Cardiac fibroblast (primary cell): Measurements from ENCODE around the gene KCNC1.

Source experiments
- DNase-seq, 2 donors: peaks; one replicate each; pipeline versions ENCODE4 v3.0.0 to v3.0.0-alpha.2; 2010; ENCODE audit warnings: low read depth in 2 of 2
- H3K4me3 ChIP-seq, 2 donors: replicated peaks in 1 of 2; 1 replicate in 1 of 2; 2 replicates in 1 of 2; pipeline ENCODE4 v1.5.1; 2011; ENCODE audit warnings: low read depth in 2 of 2, low read length in 2 of 2, mild to moderate bottlenecking in 2 of 2, moderate library complexity in 1 of 2
- TF ChIP-seq, protein P1 (sequence below): IDR thresholded peaks from one replicate; pipeline ENCODE4 v1.5.1; 2011; ENCODE audit warnings: low read depth, mild to moderate bottlenecking, low read length, inconsistent platforms

Gene KCNC1

DNA sequence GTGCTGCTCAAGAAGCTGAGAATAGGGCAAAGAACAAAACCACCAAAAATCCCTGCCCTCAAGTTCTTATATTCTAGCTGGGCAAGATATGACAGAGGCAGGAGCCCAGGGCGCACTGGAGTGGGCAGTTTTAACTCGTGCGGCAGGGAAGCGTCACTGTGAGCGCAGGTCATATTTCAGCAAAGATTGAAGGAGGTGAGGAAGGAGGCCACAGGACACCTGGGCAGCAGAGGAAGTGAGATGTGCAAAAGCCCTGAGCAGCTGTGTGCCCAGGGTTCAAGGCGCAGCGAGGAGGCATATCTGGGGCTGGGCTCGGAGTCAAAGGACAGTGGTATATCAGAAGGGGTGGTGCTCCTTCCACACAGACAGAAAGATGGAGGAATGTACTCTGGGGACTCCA lies 13.5 kb downstream of the KCNC1 start:
- H3K4me3 ChIP-seq, result no peak overlapping the region
- TF ChIP-seq, protein P1, sequence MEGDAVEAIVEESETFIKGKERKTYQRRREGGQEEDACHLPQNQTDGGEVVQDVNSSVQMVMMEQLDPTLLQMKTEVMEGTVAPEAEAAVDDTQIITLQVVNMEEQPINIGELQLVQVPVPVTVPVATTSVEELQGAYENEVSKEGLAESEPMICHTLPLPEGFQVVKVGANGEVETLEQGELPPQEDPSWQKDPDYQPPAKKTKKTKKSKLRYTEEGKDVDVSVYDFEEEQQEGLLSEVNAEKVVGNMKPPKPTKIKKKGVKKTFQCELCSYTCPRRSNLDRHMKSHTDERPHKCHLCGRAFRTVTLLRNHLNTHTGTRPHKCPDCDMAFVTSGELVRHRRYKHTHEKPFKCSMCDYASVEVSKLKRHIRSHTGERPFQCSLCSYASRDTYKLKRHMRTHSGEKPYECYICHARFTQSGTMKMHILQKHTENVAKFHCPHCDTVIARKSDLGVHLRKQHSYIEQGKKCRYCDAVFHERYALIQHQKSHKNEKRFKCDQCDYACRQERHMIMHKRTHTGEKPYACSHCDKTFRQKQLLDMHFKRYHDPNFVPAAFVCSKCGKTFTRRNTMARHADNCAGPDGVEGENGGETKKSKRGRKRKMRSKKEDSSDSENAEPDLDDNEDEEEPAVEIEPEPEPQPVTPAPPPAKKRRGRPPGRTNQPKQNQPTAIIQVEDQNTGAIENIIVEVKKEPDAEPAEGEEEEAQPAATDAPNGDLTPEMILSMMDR, result no peak
- DNase-seq, result no peak

GRCh38 chr11:17748761-17749721 lies 14.5 kb downstream of the KCNC1 start:
- H3K4me3 ChIP-seq, result no peak overlapping the region
- TF ChIP-seq, protein P1, result no peak

DNA sequence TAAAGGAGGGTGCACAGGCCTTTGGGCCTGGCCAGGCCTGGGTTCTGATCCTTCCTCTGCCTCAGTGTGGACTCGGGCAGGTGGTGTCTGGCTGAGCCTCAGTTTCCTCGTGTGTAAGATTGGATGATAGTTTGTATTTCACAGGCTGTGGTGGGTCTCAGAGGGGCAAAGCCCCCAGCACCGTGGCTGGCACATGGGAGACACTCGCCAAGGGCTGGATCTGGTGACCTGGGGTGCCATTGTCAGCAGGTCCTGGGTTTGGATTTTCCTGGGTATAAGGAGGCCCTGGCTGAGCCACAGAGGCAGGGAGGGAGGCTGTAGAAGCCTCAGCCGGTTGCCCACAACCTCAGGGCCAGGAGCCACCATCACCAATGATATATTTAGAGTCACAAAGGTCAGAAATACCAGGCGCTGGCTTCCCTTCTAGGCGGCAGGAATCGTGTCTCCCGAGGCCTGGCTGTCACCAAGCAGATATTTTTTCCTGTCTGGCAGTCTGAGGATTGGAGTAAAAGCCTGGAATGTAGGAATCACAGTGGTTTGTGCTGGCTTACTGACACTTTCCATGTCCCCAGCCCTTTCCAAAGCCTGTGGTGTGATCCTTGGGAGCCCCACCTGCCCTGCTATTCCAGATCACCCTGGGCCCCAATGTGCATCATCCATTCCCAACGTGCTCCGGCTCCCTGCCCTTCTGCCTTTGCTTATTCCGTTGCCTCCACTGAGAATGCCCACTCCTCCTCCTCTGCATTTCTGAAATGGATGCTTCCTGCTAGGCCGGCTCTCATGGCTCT lies 15.6 kb downstream of the KCNC1 start:
- TF ChIP-seq, protein P1, result no peak
- no peak for DNase-seq
- no peak overlapping the region for H3K4me3 ChIP-seq

More at GRCh38 chr11:17748761-17749721, 14.5 kb downstream of the KCNC1 start:
- no peak for DNase-seq

GRCh38 chr11:17750801-17751165 lies 16.2 kb downstream of the KCNC1 start:
- no peak overlapping the region for H3K4me3 ChIP-seq
- TF ChIP-seq, protein P1, result no peak
- no peak for DNase-seq

GRCh38 chr11:17751558-17751957 lies 17.0 kb downstream of the KCNC1 start:
- no peak for DNase-seq
- TF ChIP-seq, protein P1, result no peak
- no peak overlapping the region for H3K4me3 ChIP-seq

DNA sequence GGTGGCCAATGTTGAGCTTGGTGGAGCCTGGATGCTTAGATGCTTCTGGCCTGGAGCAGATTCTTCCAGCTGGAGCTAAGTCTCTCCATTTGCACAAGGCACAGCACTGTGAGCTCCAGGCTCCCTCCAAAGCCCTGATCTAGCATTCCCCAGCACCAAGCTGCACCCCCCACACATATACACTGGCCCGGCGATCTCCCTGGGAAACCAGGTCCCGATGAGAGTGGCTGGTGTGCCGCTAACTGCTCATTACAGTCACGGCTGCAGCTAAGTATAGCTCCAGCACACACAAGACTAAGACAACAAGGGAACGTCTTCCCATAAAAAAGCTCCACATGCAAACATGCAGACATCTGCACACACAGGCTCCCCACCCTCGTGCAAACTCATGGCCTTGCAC lies 17.6 kb downstream of the KCNC1 start:
- DNase-seq, result no peak
- no peak overlapping the region for H3K4me3 ChIP-seq
- TF ChIP-seq, protein P1, result no peak
